Osteocyte (in vitro differentiated cells): ENCODE measurements around the gene TSSK2. TPM values are rescaled to one million over a fixed set of nuclear protein-coding genes. Genes with fewer than 3 reads are reported as not detected.

Source experiments
- DNase-seq: peaks from one replicate; pipeline ENCODE4 v3.0.0; 2021; ENCODE audit warnings: mixed read lengths; ENCODE audit not compliant: unreplicated experiment; ENCODE audit errors: extremely low spot score
- H3K27ac Mint-ChIP-seq: one replicate; pipeline ENCODE4 v1.8.0; 2021; ENCODE audit warnings: mild to moderate bottlenecking, mixed read lengths; ENCODE audit not compliant: unreplicated experiment
- H3K27me3 Mint-ChIP-seq: one replicate; pipeline ENCODE4 v1.8.0; 2021; ENCODE audit warnings: mixed read lengths; ENCODE audit not compliant: unreplicated experiment
- H3K36me3 Mint-ChIP-seq: one replicate; pipeline ENCODE4 v1.8.0; 2021; ENCODE audit warnings: mixed read lengths; ENCODE audit not compliant: unreplicated experiment
- H3K4me1 Mint-ChIP-seq: one replicate; pipeline ENCODE4 v1.8.0; 2021; ENCODE audit warnings: mixed read lengths; ENCODE audit not compliant: unreplicated experiment
- H3K4me3 Mint-ChIP-seq: one replicate; pipeline ENCODE4 v1.8.0; 2021; ENCODE audit warnings: mild to moderate bottlenecking, moderate library complexity, mixed read lengths; ENCODE audit not compliant: unreplicated experiment
- H3K9me3 Mint-ChIP-seq: one replicate; pipeline ENCODE4 v1.8.0; 2021; ENCODE audit warnings: mixed read lengths; ENCODE audit not compliant: unreplicated experiment
- total RNA-seq: library from RNA; stranded (reverse); gene quantifications from 2 replicates; pipeline ENCODE4 v1.2.1, GENCODE V29; 2021
- TF ChIP-seq, protein P1 (sequence below): fragments of 200-600 bp; sonication (generic); IDR thresholded peaks from 2 replicates; pipeline ENCODE4 v1.5.0; 2021; ENCODE audit warnings: antibody characterized with exemption, mild to moderate bottlenecking, moderate library complexity

Gene TSSK2
- total RNA-seq, 1 donor from 2014 or later, result not detected

DNA sequence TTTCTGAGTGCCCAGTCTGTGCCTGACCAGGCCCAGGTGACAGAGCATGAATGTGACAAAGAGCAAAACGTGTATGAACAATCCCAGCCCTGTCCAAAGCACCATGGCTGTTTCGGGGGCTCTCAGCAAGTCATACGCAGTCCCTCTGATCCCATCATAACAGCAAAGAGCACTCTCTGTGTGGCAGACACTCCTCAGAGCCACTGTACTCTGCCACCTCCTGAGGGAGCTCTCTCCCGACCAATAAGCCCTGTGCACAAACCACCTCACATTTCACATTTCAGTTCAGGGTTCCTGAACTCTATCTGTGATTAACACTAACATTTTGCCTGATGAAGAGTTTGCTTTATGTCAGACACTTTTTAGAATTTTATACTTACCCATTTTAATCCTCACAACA, 15.5 kb upstream of the TSSK2 start:
- Mint-ChIP-seq H3K27me3 (no peaks in the 10 kb centered on the region), H3K4me3 (no peak overlapping the region), H3K4me1 (peaks cover 17% of the 10 kb centered on the region), H3K9me3 (no peaks in the 10 kb centered on the region), H3K27ac (no peak overlapping the region), H3K36me3 (no peaks in the 10 kb centered on the region)
- no peak for DNase-seq
- TF ChIP-seq, protein P1, sequence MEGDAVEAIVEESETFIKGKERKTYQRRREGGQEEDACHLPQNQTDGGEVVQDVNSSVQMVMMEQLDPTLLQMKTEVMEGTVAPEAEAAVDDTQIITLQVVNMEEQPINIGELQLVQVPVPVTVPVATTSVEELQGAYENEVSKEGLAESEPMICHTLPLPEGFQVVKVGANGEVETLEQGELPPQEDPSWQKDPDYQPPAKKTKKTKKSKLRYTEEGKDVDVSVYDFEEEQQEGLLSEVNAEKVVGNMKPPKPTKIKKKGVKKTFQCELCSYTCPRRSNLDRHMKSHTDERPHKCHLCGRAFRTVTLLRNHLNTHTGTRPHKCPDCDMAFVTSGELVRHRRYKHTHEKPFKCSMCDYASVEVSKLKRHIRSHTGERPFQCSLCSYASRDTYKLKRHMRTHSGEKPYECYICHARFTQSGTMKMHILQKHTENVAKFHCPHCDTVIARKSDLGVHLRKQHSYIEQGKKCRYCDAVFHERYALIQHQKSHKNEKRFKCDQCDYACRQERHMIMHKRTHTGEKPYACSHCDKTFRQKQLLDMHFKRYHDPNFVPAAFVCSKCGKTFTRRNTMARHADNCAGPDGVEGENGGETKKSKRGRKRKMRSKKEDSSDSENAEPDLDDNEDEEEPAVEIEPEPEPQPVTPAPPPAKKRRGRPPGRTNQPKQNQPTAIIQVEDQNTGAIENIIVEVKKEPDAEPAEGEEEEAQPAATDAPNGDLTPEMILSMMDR, result no peak

GRCh38 chr22:19117111-19117512, 14.0 kb upstream of the TSSK2 start:
- no peak overlapping the region for H3K4me3 Mint-ChIP-seq
- DNase-seq, result no peak

GRCh38 chr22:19118329-19118880, 12.7 kb upstream of the TSSK2 start:
- no peak overlapping the region for H3K27ac Mint-ChIP-seq
- TF ChIP-seq, protein P1, result no peak
- DNase-seq, result no peak
- no peaks in the 10 kb centered on the region for H3K36me3 Mint-ChIP-seq
- no peak overlapping the region for H3K4me3 Mint-ChIP-seq
- no peaks in the 10 kb centered on the region for H3K27me3 Mint-ChIP-seq
- no peaks in the 10 kb centered on the region for H3K9me3 Mint-ChIP-seq
- H3K4me1 Mint-ChIP-seq, result peaks cover 33% of the 10 kb centered on the region

More at GRCh38 chr22:19117111-19117512, 14.0 kb upstream of the TSSK2 start:
- Mint-ChIP-seq H3K27ac (no peak overlapping the region), H3K4me1 (peaks cover 27% of the 10 kb centered on the region), H3K36me3 (no peaks in the 10 kb centered on the region), H3K9me3 (no peaks in the 10 kb centered on the region), H3K27me3 (no peaks in the 10 kb centered on the region)
- TF ChIP-seq, protein P1, result no peak

DNA sequence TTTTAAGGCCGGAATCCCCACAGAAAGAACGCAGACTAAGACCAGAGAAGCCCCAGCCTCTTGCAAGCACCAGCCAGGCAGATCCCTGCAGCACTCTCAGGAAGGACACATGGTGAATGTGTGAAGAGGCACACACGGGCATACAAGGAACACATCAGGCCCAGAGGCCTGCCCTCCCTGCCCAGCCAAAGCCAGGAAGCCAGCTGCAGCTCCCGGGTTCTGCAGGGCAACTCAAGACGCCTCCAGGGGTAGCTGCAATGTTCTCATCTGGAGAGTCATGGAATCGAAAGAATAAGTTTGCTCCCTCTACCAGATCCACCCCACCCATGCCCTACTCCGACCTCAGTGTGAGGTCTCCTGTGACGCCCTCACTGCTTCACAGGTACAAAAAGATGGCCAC, 11.2 kb upstream of the TSSK2 start:
- no peak for DNase-seq
- Mint-ChIP-seq H3K27me3 (no peaks in the 10 kb centered on the region), H3K27ac (no peak overlapping the region), H3K9me3 (no peaks in the 10 kb centered on the region), H3K36me3 (no peaks in the 10 kb centered on the region), H3K4me1 (peaks cover 33% of the 10 kb centered on the region), H3K4me3 (peak overlapping the region; percentile 35)
- TF ChIP-seq, protein P1, result no peak

- Mint-ChIP-seq H3K36me3 (no peaks in the 10 kb centered on the region), H3K27me3 (no peaks in the 10 kb centered on the region), H3K27ac (peak overlapping the region; percentile 45), H3K4me1 (peaks cover 33% of the 10 kb centered on the region), H3K4me3 (peak overlapping the region; percentile 82), H3K9me3 (no peaks in the 10 kb centered on the region)
- TF ChIP-seq, protein P1, result no peak
- DNase-seq, result no peak
Observed at GRCh38 chr22:19120829-19121630, 10.1 kb upstream of the TSSK2 start.
